ENCODE results near the gene AURKA.

The AURKA gene

GRCh38 chr20:56422076-56422823 lies 30.2 kb upstream of the AURKA start:
- H3K9ac ChIP-seq (ENCODE audit: low read depth, low read length): no peak overlapping the region
- TF ChIP-seq EZH2 (IDR thresholded peaks at IDR 0.05; ENCODE audit: borderline replicate concordance, low read depth, low read length, severe bottlenecking) (no peak), CTCF (IDR thresholded peaks at IDR 0.05; ENCODE audit: borderline replicate concordance, extremely low read depth, low read length, poor library complexity, severe bottlenecking) (no peak)
- no peaks in the 10 kb centered on the region for H3K9me3 ChIP-seq (ENCODE audit: insufficient read depth, low read length, severe bottlenecking)
- H3K4me3 ChIP-seq (ENCODE audit: low read depth in 1 of 2, low read length in 2 of 2): no peak overlapping the region
- H4K20me1 ChIP-seq (ENCODE audit: insufficient read depth, low read length): no peaks in the 10 kb centered on the region; the same call in 1 of the 2 replicates
- H3K4me2 ChIP-seq (ENCODE audit: insufficient read depth, low read length): no peak overlapping the region
- no peaks in the 10 kb centered on the region for H3K4me1 ChIP-seq (ENCODE audit: insufficient read depth, low read length)
- no peak for ATAC-seq (ENCODE audit: insufficient read depth, low read depth)
- H3K36me3 ChIP-seq (ENCODE audit: insufficient read depth, low read length): no peaks in the 10 kb centered on the region
- no peaks in the 10 kb centered on the region for H3K79me2 ChIP-seq (ENCODE audit: insufficient read depth, low read length)
- no peaks in the 10 kb centered on the region for H3K27me3 ChIP-seq (ENCODE audit: insufficient read depth, low read length, poor library complexity)
- no peak overlapping the region for H3K27ac ChIP-seq (ENCODE audit: low read length)
- H2AFZ ChIP-seq (ENCODE audit: low read depth, low read length): no peak overlapping the region
- DNase-seq: no peak

- no peak overlapping the region for H3K27ac ChIP-seq (ENCODE audit: low read length)
These were observed 29.1 kb upstream of the AURKA start for GRCh38 chr20:56420940-56421688.

GRCh38 chr20:56420028-56420427 lies 28.0 kb upstream of the AURKA start:
- Histone ChIP-seq H2AFZ (ENCODE audit: low read depth, low read length) (no peak overlapping the region), H3K9me3 (ENCODE audit: insufficient read depth, low read length, severe bottlenecking) (no peaks in the 10 kb centered on the region), H4K20me1 (ENCODE audit: insufficient read depth, low read length) (no peaks in the 10 kb centered on the region; the same call in 1 of the 2 replicates), H3K4me2 (ENCODE audit: insufficient read depth, low read length) (no peak overlapping the region), H3K27me3 (ENCODE audit: insufficient read depth, low read length, poor library complexity) (no peaks in the 10 kb centered on the region), H3K36me3 (ENCODE audit: insufficient read depth, low read length) (no peaks in the 10 kb centered on the region), H3K4me3 (ENCODE audit: low read depth in 1 of 2, low read length in 2 of 2) (no peak overlapping the region), H3K79me2 (ENCODE audit: insufficient read depth, low read length) (no peaks in the 10 kb centered on the region), H3K9ac (ENCODE audit: low read depth, low read length) (no peak overlapping the region), H3K4me1 (ENCODE audit: insufficient read depth, low read length) (no peaks in the 10 kb centered on the region), H3K27ac (ENCODE audit: low read length) (no peak overlapping the region)
- TF ChIP-seq CTCF (IDR thresholded peaks at IDR 0.05; ENCODE audit: borderline replicate concordance, extremely low read depth, low read length, poor library complexity, severe bottlenecking) (no peak), EZH2 (IDR thresholded peaks at IDR 0.05; ENCODE audit: borderline replicate concordance, low read depth, low read length, severe bottlenecking) (no peak)
- ATAC-seq (ENCODE audit: insufficient read depth, low read depth) (no peak), DNase-seq (no peak)

More at GRCh38 chr20:56420940-56421688, 29.1 kb upstream of the AURKA start:
- no peak overlapping the region for H3K4me2 ChIP-seq (ENCODE audit: insufficient read depth, low read length)
- no peak for TF ChIP-seq CTCF (IDR thresholded peaks at IDR 0.05; ENCODE audit: borderline replicate concordance, extremely low read depth, low read length, poor library complexity, severe bottlenecking)
- no peak for TF ChIP-seq EZH2 (IDR thresholded peaks at IDR 0.05; ENCODE audit: borderline replicate concordance, low read depth, low read length, severe bottlenecking)
- DNase-seq (no peak), ATAC-seq (ENCODE audit: insufficient read depth, low read depth) (no peak)
- H3K9me3 ChIP-seq (ENCODE audit: insufficient read depth, low read length, severe bottlenecking): no peaks in the 10 kb centered on the region
- H3K4me3 ChIP-seq (ENCODE audit: low read depth in 1 of 2, low read length in 2 of 2): no peak overlapping the region
- no peaks in the 10 kb centered on the region; the same call in 1 of the 2 replicates for H4K20me1 ChIP-seq (ENCODE audit: insufficient read depth, low read length)
- H3K79me2 ChIP-seq (ENCODE audit: insufficient read depth, low read length): no peaks in the 10 kb centered on the region
- no peak overlapping the region for H2AFZ ChIP-seq (ENCODE audit: low read depth, low read length)
- H3K9ac ChIP-seq (ENCODE audit: low read depth, low read length): no peak overlapping the region
- no peaks in the 10 kb centered on the region for H3K27me3 ChIP-seq (ENCODE audit: insufficient read depth, low read length, poor library complexity)
- no peaks in the 10 kb centered on the region for H3K36me3 ChIP-seq (ENCODE audit: insufficient read depth, low read length)
- no peaks in the 10 kb centered on the region for H3K4me1 ChIP-seq (ENCODE audit: insufficient read depth, low read length)

Data from DND-41 (cell line).